ENCODE measurements around the gene KRT86.
"Not testable (repeated sequence)": the region's sequence is repeated elsewhere in the genome, so short reads cannot be mapped to it uniquely, and the experiment has no call there.

The KRT86 gene

DNA sequence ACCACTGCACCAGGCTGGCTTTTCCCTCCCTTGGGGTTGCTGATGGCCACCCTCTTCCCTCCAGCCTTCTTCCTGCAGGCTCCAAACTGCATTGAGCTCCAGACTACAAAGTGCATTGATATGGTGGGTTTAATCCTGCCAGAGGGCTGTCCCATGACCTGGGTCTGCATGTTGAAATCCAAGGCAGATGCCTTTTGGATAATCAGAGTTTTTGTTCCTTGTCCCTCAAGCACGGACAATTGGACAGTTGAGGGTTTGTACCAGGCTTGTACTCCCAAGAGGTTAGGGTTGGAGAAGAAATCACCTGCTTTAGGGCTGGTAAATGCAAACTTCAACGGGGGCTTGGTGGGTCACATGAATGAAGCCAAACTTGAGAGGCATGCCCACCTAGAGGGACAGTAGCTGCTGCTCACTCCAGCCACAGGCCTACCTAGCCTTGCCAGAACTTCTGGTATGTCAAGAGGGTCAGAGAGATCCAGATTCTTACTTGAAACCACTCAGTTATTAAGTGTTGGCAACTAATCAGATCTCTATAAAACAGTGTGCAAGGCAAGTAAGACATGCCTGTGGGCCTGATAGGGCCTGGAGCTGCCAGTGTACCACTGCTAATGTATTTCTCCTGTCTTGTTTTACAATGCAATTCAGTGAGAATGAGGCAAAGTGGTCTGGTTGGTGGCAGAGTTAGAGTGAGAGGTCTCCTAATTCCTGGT is 68.5 kb downstream of the KRT86 start:
- DNase-seq, result no peak

DNA sequence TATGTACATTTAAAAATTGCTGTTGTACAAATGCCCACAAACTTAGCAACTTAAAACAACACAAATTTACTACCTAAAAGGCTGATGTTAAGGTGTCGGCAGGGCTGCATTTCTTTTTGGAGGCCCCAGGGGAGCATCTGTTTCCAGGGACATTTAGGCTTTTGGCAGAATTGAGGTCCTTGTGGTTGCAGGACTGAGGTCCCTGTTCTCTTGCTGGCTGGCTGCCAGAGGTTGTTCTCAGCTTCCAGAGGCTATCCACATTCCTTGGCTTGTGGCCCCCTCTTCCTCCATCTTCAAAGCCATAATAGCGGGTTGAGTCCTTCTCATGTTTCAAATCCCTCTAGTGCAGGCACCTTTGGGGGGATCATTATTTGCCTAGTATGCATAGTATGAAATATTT is 69.1 kb downstream of the KRT86 start:
- no peak for DNase-seq

DNA sequence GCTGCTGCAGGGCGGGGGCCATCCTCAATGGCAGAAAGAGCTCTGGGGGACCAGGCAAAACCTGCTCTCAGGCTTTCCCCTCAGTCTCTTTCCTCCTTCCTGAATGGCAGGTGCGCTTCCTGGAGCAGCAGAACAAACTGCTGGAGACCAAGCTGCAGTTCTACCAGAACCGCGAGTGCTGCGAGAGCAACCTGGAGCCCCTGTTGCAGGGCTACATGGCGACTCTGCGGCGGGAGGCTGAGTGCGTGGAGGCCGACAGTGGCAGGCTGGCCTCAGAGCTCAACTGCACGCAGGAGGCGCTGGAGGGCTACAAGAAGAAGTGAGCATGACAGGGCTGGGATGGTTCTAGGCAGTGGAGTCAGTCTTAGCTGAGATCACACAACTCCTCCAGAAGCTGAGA is 69.7 kb downstream of the KRT86 start:
- DNase-seq, result no peak

DNA sequence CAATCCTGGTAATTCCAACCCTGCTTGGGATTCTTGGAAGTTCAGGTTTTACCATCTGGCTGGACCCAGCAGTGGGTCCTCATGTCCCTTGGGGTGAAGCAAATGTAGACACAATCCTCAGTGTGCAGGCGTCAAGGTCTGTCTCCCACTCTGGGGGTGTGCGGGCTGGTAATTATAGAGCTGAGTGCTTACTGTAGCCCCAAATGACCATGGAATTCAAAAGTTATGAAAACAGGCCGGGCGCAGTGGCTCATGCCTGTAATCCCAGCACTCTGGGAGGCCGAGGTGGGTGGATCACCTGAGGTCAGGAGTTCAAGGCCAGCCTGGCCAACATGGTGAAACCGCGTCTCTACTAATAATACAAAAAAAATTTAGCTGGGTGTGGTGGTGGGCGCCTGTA is 70.6 kb downstream of the KRT86 start:
- DNase-seq, result not testable (repeated sequence)

DNA sequence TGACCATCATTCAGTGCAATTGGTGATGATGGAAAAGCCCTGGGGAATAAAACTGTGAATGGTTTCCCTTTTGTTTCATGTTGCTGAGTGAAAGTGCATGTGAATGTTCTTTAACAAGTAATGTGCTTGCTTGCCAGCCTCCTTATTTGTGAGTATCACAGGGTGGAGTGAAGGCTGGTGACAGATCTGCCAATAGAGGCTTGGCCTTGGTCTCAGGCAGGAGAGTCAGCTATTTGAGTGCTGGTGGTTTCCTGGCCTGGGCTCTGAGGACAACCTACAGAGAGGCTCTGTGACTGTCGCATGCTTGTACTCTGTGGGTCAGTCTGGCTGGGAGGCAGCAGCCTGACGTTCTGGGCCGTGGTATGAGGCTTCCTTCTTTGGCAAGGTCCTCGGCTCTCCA is 72.1 kb downstream of the KRT86 start:
- no peak for DNase-seq

DNA sequence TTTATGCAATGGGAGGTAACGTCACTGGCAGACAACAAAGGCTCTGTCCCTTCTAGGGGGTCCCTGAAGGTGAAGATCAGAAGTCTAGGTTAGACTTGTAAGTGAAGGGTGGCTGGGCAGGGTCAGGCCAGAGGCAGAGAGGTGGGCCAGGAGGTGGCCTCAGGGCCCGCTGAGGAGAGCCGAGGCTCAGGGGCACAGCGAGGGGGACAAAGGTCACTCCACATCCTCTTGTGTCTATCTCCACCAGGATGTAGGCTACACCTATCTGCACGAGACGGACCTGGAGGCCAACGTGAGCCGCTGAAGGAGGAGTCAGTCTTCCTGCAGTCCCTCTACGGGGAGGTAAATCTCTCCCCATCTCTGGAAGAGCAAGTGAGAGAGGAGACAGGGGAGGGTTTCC is 72.6 kb downstream of the KRT86 start:
- DNase-seq, result no peak

DNA sequence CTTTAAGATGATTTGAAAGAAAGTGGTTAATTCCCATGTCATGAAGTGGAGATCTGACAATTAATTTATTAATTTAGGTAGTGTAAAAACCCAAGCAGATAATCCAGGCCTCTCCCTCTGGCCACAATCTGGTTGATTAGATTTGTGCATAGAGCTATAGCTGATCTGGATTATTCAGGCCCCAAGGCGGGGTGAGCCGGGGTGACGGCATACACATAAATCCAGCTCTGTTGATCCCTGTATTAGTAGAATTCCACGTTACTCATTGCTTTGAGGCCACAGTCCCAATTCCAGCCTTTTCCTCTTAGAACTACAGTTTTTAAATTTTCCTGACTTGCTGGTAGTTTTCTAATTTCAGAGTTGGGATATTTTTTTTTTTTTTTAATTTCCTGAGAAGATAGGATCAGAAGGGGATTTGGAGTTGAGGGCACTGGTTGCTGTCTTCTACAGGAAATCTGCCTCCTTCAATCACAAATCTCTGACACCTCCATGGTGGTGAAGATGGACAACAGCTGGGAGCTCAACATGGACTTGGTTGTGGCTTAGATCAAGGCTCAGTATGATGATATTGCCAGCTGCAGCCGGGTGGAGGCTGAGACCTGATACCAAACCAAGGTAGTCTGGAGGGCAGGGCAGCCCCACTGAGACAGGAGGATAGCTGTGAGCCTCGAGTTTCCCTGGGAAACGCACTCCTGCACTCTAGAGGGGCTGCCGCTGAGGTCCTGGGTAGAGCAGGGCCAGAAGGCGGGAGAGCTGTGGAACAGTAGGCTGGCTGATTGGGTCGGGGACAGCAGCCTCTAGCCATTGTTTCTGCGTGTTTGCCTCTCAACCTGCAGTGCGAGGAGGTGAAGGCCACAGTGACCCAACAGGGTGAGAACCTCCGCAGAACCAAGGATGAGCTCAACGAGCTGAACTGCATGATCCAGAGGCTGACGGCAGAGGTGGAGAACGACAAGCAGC is 73.4 kb downstream of the KRT86 start:
- no peak for DNase-seq

DNA sequence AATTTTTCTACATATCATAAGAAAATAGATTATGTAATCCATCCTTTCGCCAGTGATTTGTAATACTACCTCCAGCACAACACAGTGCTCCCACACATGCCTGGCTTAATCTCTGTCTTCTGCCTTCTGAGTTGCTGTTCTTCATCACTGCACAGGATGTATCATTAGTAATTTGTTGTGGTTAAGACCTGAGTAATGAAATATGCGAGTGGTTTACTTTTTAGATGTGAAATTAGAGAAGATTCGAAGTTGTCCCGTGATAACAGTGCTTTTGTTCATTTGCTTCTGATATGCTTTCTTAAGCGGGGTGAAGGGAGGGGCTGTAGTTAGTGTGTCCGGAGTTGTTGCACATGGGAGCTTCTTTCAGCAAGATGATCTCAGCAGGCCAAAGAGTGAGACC is 74.8 kb downstream of the KRT86 start:
- DNase-seq, result no peak

DNA sequence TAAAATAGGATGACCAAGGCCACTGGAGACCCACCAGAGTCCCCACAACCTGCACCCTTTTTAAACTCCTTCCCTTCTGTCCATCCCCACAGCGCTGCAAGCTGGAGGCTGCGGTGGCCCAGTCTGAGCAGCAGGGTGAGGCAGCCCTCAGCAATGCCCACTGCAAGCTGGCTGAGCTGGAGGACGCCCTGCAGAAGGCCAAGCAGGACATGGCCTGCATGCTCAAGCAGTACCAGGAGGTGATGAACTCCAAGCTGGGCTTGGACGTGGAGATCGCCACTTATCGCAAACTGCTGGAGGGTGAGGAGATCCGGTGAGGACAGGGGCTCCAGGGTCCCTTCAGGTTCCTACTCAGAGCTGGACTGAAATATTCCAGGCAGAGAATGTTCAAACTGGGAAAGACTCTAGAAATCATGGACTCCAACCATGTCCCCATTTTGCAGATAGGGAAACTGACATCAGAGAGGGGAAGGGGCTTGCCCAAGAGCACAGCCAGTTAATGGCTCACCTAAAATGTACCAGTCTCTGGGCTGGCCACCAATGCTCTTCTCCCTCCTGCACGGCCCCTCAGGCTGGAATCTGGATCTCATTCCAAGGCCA is 75.7 kb downstream of the KRT86 start:
- DNase-seq, result no peak

DNA sequence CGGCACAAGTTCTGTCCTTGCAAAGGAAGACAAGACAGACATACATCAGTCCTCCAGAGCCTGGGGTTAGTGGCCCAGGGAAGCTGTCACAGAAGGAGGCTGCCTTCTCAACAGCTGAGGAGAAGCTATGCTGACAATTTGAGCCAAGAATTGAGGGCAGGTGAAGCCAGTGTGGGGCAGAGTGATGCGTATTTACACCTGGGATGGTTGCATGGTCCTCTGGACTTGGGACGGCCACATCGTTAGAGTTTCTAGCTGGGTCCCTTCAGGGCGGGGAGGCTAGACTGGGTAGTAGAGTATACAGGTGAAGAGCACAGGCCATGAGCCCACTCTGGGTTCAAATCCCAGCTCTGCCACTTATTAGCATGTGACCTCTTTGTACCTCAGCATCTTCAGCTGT is 76.3 kb downstream of the KRT86 start:
- no peak for DNase-seq

DNA sequence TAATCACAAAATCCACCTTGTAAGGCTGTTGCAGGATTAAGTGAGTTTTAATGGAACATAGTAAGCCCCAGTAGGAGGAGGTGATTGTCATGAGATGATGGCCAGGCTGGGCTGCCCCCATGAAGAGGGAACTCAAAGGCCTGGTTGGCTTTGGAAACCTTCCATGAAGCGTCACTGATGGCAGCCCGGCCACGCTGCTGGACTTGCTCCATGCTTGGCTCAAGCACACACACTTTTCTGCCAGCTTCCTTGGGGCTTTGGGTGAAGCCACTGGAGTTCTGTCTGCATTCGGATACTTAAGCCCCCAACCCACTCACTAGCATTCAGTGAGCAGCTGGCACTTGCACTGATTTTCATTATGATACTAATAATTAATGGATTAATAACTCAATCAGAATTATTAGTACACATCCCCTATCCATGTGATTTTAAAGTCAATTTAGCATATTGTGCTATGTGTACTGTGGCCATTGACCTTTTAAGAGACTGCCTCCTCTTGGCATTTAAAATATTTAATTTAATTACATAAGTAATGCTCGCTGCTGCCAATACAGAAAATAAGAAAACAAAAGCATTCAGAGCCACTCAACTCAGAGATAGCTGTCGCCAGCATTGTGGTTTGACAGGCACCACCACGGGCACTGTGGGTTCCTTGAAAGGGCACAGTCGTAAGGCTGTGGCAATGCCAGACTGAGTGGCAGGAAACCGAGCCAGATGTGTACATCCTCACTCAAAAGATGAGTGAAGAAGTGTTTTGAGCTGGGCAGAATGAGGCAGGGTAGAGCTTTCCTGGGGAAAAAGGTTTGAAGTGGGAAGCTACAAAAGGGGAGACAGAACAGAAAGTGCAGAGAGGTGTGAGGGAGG is 77.0 kb downstream of the KRT86 start:
- peak; percentile 10 for DNase-seq

DNA sequence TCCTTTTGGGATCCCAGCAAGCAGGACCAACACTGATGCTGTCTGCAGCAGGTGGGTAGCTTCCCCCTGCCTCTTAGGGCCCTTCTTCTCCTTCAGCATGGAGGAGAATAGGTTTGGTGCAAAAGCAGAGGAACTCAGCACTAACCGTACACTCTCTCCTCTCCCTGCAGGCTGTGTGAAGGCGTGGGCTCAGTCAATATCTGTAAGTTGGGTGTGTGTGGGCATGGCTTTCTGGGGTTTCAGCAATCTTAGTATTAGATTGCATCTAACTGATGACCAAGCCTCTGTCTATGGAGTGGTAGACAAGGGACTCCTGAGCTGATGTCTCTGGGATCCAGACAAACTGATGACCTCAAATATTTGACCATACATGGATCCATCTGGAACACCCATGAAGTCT is 78.5 kb downstream of the KRT86 start:
- no peak for DNase-seq

DNA sequence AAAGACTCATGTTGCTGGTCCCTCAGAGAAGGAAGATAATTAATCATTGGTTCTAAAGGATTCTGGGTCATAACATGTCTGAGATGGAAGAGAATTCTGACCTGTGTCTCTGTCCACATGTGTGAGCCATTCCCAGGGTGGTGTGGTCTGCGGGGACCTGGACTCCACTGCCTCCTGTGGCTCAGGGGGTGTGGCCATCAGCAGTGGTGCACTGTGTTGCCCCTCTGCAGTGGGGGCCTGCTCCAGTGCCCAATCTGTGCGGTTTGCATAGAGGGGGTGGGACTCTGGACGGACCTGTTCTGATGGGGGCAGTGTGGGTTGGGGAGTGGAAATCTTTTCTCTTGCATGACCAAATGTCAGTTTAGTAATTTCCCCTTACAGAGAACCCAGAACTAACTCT is 79.3 kb downstream of the KRT86 start:
- no peak for DNase-seq

DNA sequence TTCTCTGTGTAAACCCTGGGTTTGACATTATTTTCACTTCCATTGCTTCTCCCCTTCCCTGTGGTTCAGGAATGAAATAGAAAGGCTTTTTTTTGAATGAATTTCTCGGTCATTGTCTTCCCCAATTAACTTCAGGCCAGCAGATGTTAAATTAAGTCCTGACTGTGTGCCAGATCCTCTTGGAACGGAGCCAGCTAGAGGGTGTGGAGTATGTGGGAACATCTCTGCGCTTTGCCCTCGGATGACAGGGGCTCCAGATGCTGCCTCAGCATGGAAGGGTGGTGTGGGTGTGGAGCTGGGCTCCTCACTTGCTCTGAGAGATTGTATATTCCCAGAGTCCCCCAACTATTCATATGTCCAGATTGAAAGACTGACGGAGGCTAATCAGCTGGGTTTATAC is 79.8 kb downstream of the KRT86 start:
- DNase-seq, result no peak

DNA sequence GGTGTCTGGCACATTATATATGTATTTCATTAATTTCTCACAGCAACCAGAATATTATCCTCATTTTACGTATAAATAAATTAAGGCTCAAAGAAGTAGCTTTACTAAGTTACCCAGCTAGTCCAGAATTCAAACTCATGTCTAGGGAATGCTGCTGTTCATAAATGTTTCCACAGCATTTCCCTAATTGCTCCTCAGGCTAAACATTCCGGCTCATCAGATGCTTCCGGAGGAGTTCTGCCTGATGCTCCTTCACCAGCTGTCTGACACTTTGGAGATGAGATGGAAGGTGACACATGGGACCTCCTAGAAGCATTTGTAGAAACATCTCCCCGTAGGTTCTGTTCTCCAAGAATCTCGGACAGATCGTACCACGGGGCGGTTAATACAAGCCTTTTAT is 80.7 kb downstream of the KRT86 start:
- no peak for DNase-seq

DNA sequence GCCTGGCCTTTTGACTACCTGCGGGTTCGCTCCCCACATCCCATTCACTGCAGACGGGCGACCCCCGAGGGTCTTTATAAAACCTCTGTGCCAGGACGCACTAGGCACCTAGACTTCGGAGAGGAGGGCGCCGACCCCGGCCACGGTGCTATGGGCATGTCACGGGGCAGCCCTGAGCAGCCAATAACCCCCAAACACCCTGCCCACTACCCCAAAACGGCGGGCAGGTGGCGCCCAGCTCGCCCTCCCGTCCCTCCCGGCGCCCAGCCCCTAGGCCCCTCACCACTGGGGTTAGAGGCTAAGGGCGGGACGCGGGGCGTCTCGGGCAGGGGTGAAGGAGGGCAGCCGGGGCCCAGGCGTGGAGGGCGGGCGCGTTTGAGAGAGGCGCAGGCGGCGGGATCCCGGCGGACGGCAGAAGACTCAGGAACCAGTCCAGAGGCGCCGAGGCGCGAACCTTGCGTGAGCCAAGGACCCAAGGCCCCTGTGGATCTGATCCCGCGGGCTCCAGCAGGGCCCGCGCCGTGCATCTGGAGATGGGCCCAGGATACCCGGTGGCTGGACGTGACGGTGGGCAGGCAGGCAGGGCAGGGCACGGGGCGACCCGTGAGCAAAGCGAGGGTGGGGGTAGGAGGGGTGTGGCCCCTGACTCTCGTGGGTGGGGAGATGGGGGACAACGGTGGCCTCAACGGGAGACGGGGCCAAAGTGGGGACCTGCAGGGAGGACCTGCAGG is 81.8 kb downstream of the KRT86 start:
- DNase-seq, result no peak

DNA sequence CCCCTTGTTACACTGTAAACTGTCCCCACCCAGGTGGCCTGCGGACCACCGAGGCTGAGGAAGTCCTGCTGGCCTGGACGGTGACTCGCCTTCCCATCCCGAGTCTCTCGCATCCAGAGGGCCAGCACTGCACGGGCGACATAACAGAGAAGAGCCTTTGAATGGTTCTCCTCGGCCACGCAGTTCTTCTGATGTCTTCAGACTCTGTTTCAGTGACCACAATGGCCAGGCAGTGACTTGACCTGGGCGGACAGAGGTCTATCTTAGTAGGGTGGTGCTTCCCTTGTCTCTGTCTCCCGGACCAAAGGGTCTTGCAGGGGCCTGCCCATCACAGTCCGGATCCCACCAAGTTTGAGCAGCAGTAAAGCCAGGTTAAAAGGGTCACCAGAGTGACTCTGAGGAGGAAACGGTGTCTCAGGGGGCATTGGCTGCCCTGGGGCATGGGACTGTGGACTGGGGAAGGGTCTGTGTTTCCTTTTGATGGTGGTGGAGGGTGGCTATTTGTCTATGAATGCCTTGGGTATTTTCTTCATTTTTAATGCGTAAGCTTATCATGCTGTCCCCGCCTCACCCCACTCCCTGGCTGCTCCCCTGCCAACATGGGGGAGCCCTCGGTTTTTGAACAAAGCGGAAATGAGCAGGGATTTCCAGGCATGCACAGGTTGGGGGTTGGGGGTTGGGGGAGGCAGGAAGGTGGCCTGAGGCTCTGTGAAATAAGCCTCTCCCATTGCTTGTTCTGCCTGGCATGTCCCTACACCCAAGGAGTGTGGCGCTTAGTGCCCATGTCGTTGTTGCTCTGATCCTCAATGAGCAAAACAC is 82.5 kb downstream of the KRT86 start:
- DNase-seq, result no peak
